ENCODE results near the gene HAUS5.
A peak's percentile ranks its signal among the peaks of the same experiment; 100 is the strongest.

The HAUS5 gene

DNA sequence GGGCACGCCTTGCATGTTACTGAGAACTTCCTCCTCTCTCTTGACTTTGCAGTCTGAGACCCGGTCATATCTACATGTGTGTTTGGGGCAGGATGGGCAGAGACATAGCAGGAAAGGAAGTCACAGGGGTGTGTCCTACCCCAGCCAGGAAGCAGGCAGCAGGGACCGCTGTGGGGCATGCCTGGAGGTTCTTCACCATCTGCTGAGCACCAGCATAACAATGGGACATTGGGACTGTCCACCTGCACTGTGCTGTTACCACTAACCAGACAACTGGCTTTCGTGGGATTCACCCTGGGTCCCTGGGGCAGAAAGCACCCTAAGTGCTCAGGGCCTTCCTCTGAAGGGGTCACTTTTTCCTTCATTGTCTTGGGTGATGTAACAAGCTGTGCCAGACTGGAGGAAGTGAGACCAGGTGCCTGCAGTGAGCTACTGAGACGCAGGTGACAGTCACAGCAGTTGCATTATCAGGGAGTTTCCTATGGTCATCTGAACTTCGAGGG, 2.6 kb upstream of the HAUS5 start:
- peak in 1 of 5 experiments; percentile 79 for DNase-seq

- DNase-seq = no peak
These were observed 344 bp upstream of the HAUS5 start for GRCh38 chr19:35612224-35612558.

GRCh38 chr19:35613574-35613973, 1.0 kb downstream of the HAUS5 start:
- no peak for DNase-seq

DNA sequence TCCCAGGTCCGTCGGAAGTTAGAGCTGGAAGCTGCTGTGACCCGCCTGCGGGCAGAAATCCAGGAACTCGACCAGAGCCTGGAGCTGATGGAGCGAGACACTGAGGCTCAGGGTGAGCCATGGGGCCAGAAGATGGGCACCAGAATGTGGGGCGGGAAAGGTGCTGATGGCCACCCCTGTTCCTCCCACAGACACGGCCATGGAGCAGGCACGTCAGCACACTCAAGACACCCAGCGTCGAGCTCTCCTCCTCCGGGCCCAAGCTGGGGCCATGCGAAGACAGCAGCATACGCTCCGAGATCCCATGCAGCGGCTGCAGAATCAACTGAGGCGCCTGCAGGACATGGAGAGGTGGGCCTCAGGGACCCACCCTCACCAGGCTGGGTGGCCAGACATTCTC, 2.5 kb downstream of the HAUS5 start:
- no peak for DNase-seq

- DNase-seq = no peak
These were observed 6.3 kb downstream of the HAUS5 start for GRCh38 chr19:35618857-35619256.

GRCh38 chr19:35619290-35619923, 6.9 kb downstream of the HAUS5 start:
- DNase-seq = no peak

DNA sequence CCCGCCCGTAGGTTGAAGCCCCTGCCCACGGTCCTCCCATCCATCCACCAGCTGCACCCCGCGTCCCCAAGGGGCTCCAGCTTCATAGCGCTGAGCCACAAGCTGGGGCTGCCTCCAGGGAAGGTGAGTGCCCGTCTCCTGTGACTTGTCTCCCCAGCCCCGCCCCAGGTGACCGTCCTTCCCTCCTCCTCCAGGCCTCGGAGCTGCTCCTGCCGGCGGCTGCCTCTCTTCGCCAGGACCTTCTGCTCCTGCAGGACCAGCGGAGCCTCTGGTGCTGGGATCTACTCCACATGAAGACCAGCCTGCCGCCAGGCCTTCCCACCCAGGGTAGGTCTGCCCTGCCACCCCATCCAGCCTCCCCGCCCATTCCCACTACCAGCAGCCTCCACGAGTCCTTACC, 7.5 kb downstream of the HAUS5 start:
- no peak for DNase-seq

DNA sequence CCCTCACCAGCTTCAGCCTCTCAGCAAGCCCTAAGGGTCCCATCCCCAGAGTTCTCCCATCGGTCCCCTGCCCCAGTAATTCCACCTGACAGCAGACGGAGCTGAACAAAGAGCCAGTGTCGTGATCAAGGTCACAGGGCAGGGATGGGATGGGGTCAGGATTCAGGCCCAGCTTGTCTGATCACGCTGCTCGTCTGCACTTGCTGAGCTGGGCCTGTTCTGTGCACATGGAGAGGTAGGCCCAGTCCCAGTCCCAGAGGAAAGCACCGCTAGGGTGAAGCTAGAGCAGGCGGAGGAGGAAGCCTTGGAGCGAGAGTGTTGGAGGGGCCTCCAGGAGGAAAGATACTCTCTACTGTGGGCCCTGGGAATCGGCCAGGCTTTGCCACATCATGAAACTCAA, 9.2 kb downstream of the HAUS5 start:
- no peak for DNase-seq

- no peak for DNase-seq
These were observed 10.2 kb downstream of the HAUS5 start for GRCh38 chr19:35622750-35623149.

GRCh38 chr19:35623327-35624010, 10.9 kb downstream of the HAUS5 start:
- no peak for DNase-seq

DNA sequence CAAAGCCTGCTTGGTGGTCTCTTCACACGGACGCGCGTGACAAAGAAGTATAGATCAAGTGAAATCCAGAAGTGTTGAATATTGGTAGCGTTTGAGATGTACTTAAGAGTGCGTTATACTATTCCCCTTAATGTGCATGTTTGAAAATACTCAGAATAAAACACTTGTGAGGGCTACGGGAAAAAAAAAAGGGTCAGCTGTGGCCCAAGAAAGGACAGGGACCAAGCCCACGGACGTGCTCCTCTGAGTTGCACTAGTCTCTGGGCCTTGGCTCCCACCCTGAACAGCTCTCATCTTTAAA, 15.7 kb downstream of the HAUS5 start:
- no peak for DNase-seq

DNA sequence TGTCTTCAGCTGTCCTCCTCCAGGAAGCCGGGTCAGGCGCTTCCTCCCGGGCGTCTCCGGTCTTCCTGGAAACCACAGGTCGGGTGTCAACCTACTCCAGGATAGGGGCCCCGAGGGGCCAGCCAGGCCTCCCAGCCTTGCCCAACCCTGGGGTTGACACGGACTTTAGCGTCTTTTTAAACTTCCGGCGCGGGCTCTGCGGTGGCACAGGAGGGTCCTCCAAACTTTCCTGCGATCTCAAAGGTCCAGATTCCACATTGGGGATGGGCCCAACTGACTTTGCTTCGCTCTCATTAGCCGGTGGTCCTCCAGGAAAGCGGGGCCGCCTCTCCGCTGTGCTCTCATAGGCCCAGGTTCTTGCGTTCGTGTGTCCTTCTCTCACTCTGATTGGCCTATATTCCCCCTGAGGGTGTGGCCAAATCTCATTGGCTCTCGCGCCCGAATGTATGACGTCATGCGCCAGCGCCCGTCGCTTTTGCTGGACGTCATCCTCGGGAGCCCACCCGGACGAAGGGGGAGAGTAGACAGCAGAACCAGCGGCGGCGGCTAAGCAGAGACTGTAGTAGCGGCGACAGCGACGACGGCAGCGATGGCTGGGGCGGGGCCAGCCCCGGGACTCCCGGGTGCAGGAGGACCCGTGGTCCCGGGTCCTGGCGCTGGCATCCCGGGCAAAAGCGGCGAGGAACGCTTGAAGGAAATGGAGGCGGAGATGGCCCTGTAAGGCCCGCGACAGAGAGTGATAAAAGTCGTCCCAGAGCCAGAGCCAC, 16.2 kb downstream of the HAUS5 start, which contains the start of gene RBM42:
Gene RBM42, plus strand, starts transcription at position 472 of the 767 bp plus-strand sequence. Its CDS starts 118 bp downstream, at position 590.
- peak; percentile 81 to 99 (median 94) for DNase-seq

GRCh38 chr19:35629332-35629633, 16.7 kb downstream of the HAUS5 start:
- DNase-seq = no peak

GRCh38 chr19:35633727-35634440, 21.3 kb downstream of the HAUS5 start:
- no peak for DNase-seq

- DNase-seq = no peak
These were observed 24.1 kb downstream of the HAUS5 start for GRCh38 chr19:35636651-35637050.

- DNase-seq = no peak
These were observed 24.6 kb downstream of the HAUS5 start for GRCh38 chr19:35637165-35637564.

DNA sequence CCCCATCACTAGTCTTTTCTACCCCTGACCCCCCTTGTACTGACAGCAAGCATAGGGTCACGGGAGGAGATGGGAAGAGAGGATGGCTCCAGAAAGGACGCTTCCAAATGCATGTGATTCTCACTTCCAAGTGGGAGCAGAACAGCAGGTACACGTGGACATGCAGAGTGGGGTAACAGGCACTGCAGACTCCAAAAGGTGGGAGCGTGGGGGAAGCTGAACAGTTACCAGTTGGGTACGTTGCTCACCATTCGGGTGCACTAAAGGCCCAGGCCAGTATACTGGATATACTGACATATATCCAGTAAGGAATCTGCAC, 26.7 kb downstream of the HAUS5 start:
- DNase-seq = no peak

DNA sequence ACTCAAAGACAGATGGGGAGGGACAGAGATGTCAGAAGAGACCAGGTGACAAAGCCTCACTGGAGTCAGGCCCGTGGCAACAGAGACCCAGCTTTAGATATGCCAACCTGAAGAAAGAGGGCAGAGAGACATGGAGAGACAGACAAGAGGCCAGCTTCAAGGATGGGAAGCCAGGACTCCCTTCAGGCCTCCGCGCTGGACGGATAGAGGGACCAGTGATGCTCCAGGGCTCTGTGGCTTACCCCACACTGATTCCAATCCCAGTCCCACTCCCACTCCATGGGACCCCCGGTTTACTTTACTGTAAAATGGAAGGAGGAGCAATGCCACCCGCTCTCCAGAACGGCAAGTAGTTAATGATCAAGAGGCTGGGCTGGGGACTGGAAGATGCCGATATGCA, 27.3 kb downstream of the HAUS5 start:
- no peak for DNase-seq

DNA sequence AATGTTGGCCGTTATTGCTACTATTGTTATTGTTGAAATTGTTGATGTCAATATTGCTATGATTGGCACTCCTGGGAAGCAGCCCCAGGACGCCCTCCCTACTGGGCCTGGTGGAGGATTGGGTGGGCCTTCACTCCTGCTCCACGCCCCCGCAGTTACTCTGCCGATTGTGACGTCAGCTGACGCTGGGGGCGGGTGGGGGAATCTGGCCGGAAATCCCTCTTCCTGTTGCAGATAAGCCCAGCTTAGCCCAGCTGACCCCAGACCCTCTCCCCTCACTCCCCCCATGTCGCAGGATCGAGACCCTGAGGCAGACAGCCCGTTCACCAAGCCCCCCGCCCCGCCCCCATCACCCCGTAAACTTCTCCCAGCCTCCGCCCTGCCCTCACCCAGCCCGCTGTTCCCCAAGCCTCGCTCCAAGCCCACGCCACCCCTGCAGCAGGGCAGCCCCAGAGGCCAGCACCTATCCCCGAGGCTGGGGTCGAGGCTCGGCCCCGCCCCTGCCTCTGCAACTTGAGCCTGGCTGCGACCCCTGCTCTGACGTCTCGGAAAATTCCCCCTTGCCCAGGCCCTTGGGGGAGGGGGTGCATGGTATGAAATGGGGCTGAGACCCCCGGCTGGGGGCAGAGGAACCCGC, 29.1 kb downstream of the HAUS5 start, which contains the start of gene ETV2:
Gene ETV2, plus strand, starts transcription at position 231 of the 637 bp plus-strand sequence. CDS start 716 bp downstream, outside the sequence.
- DNase-seq = peak in 3 of 5 experiments; percentile 28 to 53 (median 44)

DNA sequence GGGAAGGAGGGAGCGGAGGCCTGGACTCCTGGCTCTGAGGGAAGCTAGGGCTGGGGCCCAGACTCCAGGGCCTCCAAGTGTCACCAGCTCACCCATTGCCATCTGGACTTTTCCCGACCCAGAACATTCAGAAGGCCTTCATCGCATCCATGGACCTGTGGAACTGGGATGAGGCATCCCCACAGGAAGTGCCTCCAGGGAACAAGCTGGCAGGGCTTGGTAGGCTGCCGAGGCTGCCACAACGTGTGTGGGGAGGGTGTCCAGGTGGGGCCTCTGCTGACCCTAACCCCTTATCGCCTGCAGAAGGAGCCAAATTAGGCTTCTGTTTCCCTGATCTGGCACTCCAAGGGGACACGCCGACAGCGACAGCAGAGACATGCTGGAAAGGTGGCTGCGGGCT, 29.8 kb downstream of the HAUS5 start:
- no peak for DNase-seq

- DNase-seq = no peak
These were observed 30.3 kb downstream of the HAUS5 start for GRCh38 chr19:35642798-35643254.

Data from T-helper 2 cell (primary cell).